Epithelial cell of proximal tubule (primary cell): ENCODE data around the gene RASA3. TPM values are rescaled to one million over a fixed set of nuclear protein-coding genes. Genes with fewer than 3 reads are reported as not detected.

Source experiments
- DNase-seq: peaks from one replicate; pipeline ENCODE4 v3.0.0-alpha.2; 2011; ENCODE audit warnings: low read depth
- H3K4me3 ChIP-seq: 2 replicates; pipeline ENCODE4 v1.5.1; 2011; ENCODE audit warnings: low read depth, mild to moderate bottlenecking, low read length
- total RNA-seq: library from RNA; depleted of rRNA; stranded (reverse); fragments of >200 nt; gene quantifications from 2 replicates; pipeline ENCODE4 v1.2.3, GENCODE V29; 2015
- TF ChIP-seq, protein P1 (sequence below): conservative IDR thresholded peaks from 2 replicates; pipeline ENCODE4 v1.5.1; 2012; ENCODE audit warnings: low read depth, mild to moderate bottlenecking, low read length

The RASA3 gene
- total RNA-seq, 1 donor from 2014 or later: 25.7 TPM

DNA sequence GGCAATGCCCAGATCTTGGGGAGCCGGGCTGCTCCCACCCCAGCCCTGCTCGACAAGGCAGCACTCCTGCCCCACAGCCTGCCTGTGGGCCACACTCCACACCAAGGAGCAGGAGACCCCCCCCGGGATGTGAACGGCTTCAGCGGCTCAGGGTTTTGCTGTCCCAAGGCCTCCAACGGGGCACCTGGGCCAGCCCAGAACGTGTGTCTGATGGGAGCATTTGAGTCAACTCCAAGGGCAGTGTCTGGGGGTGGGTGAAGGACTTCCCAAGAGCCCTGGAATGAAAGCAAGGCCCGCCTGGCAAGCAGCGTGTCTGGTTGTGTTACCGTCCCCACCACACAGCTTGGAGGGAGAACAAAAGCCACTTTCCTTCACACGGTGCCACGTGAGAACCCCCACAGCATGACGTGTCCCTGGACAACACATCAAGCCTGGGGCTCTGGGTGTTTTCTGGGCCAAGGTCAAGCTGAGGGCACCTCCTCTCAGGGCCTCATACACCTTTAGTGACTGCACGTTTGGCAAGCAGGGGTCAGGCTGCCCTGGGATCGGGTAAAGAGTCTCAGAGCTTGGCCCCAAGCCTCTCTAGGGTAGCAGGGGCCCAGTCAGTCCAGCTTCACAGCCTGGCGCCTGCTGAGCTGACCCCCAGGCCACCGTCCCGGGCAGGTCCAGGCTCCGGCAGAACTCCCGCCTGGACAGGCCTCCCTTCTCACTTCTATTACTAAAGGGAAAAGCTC, 164.5 kb downstream of the RASA3 start:
- no peak overlapping the region for H3K4me3 ChIP-seq
- no peak for DNase-seq
- TF ChIP-seq, protein P1, sequence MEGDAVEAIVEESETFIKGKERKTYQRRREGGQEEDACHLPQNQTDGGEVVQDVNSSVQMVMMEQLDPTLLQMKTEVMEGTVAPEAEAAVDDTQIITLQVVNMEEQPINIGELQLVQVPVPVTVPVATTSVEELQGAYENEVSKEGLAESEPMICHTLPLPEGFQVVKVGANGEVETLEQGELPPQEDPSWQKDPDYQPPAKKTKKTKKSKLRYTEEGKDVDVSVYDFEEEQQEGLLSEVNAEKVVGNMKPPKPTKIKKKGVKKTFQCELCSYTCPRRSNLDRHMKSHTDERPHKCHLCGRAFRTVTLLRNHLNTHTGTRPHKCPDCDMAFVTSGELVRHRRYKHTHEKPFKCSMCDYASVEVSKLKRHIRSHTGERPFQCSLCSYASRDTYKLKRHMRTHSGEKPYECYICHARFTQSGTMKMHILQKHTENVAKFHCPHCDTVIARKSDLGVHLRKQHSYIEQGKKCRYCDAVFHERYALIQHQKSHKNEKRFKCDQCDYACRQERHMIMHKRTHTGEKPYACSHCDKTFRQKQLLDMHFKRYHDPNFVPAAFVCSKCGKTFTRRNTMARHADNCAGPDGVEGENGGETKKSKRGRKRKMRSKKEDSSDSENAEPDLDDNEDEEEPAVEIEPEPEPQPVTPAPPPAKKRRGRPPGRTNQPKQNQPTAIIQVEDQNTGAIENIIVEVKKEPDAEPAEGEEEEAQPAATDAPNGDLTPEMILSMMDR: no peak

DNA sequence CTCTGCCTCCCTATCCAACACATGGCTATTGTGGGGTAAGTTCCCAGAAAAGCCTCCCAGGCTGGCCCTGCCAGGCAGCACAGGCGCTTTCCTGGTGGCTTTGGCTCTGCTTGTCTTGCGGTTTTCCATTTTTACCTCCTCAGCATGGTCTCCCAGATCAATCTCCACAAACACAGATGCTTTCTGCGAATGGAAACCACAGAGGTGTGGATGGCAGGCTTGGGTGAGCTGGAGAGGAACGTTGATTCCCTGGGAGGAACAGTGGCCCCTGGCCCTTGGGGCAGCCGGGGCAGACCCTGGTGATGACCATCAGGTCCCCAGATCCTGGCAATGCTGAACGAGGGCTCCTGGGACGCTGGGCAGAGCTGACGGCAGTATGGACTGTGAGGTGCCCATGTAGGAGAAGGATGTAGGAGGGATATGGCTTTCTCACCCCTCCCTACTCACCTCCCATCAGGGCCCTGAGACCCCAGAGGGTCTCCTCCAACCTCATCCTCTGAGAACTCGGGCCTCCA, 165.2 kb downstream of the RASA3 start:
- DNase-seq: no peak
- no peak overlapping the region for H3K4me3 ChIP-seq
- TF ChIP-seq, protein P1: no peak

GRCh38 chr13:113965968-113966884, 166.2 kb downstream of the RASA3 start:
- DNase-seq: no peak
- H3K4me3 ChIP-seq: no peak overlapping the region
- TF ChIP-seq, protein P1: no peak

DNA sequence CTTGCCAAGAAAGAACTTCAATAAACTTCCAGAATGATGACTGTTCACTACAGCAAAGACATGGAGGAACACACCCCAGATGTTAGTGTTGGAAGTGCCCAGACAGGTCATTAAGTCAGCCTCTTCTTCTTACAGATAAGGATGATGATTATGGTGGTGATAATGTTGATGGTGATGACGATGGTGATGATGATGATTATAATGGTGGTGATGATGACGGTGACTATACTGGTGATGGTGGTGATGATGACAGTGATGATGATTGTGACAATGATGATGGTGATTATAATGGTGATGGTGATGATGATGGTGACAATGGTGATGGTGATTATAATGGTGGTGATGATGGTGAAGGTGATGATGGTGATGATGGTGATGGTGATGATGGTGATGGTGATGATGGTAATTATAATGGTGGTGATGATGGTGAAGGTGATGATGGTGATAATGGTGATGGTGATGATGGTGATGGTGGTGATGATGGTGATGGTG, 167.0 kb downstream of the RASA3 start:
- DNase-seq: no peak
- H3K4me3 ChIP-seq: no peak overlapping the region
- TF ChIP-seq, protein P1: no peak

GRCh38 chr13:113964251-113964995, 168.0 kb downstream of the RASA3 start:
- TF ChIP-seq, protein P1: no peak
- DNase-seq: no peak
- H3K4me3 ChIP-seq: no peak overlapping the region

GRCh38 chr13:113963376-113963775, 169.0 kb downstream of the RASA3 start:
- no peak overlapping the region for H3K4me3 ChIP-seq
- TF ChIP-seq, protein P1: no peak
- no peak for DNase-seq
